OCI-LY7 (cell line): Measurements from ENCODE around the gene CRIM1. TPM values are rescaled to one million over a fixed set of nuclear protein-coding genes. Genes with fewer than 3 reads are reported as not detected.

Experiments used
- BruUV-seq: library from RNA; stranded (reverse); fragments of 400-500 nt; replicated peaks from 2 replicates; lab custom pipeline; 2021; lab: Mats Ljungman, UMichigan
- CTCF ChIA-PET: fragments of 300-600 bp; sonication (Branson Sonifier 250); formaldehyde crosslinking; loops from one replicate; lab custom pipeline; 2022; ENCODE audit warnings: antibody characterized with exemption; ENCODE audit not compliant: unreplicated experiment; lab: Charles Lee
- POLR2A ChIA-PET: fragments of 300-600 bp; sonication (Branson Sonifier 250); formaldehyde crosslinking; loops from one replicate; lab custom pipeline; 2022; ENCODE audit warnings: antibody characterized with exemption; lab: Charles Lee
- DNase-seq: peaks from one replicate; pipeline ENCODE4 v3.0.0-alpha.2; 2015; ENCODE audit warnings: low spot score
- H2AFZ ChIP-seq: fragments of 200-600 bp; sonication (generic), shearing (Covaris generic); 2 replicates; pipeline ENCODE4 v1.6.1; 2014; ENCODE audit warnings: mild to moderate bottlenecking, antibody characterized with exemption, low read length, moderate library complexity
- H3K27ac ChIP-seq: fragments of 200-600 bp; sonication (generic); 2 replicates; pipeline ENCODE4 v1.5.1; 2014; ENCODE audit warnings: mixed run types, low read depth, mild to moderate bottlenecking, moderate library complexity, low read length, inconsistent platforms; ENCODE audit not compliant: poor library complexity, severe bottlenecking
- H3K36me3 ChIP-seq: fragments of 200-600 bp; sonication (generic); 2 replicates; pipeline ENCODE4 v1.6.1; 2014; ENCODE audit warnings: mild to moderate bottlenecking, antibody characterized with exemption, low read length, moderate library complexity, mixed read lengths; ENCODE audit not compliant: insufficient read depth
- H3K4me1 ChIP-seq: fragments of 200-600 bp; sonication (generic); 2 replicates; pipeline ENCODE4 v1.5.1; 2014; ENCODE audit warnings: mild to moderate bottlenecking, low read length; ENCODE audit not compliant: insufficient read depth, poor library complexity, severe bottlenecking
- H3K4me2 ChIP-seq: fragments of 200-600 bp; sonication (generic); 2 replicates; pipeline ENCODE4 v1.6.1; 2014; ENCODE audit warnings: mild to moderate bottlenecking, low read length
- H3K4me3 ChIP-seq: fragments of 200-600 bp; sonication (generic); 2 replicates; pipeline ENCODE4 v1.5.1; 2014; ENCODE audit warnings: mild to moderate bottlenecking, low read depth, low read length; ENCODE audit not compliant: poor library complexity, severe bottlenecking
- H3K79me2 ChIP-seq: fragments of 200-600 bp; sonication (generic); 2 replicates; pipeline ENCODE4 v1.6.1; 2016; ENCODE audit warnings: low read depth, mild to moderate bottlenecking, low read length, moderate library complexity, mixed read lengths; ENCODE audit not compliant: insufficient read depth
- H3K9me2 ChIP-seq: fragments of 200-600 bp; sonication (generic); 2 replicates; pipeline ENCODE4 v1.6.1; 2016; ENCODE audit warnings: mild to moderate bottlenecking, low read length, mixed read lengths; ENCODE audit not compliant: insufficient read depth
- H3K9me3 ChIP-seq: fragments of 200-600 bp; sonication (generic); 2 replicates; pipeline ENCODE4 v1.6.1; 2014; ENCODE audit warnings: mild to moderate bottlenecking, mixed run types, low read length, mixed read lengths
- H4K20me1 ChIP-seq: fragments of 200-600 bp; sonication (generic); 2 replicates; pipeline ENCODE4 v1.6.1; 2014; ENCODE audit warnings: mild to moderate bottlenecking, antibody characterized with exemption, low read length, moderate library complexity, mixed read lengths; ENCODE audit not compliant: insufficient read depth
- CTCF ChIP-seq: fragments of 200-600 bp; sonication (generic); conservative IDR thresholded peaks from 2 replicates; pipeline ENCODE4 v1.5.1; 2014; ENCODE audit warnings: mild to moderate bottlenecking, antibody characterized with exemption, low read length, moderate library complexity, mixed read lengths
- EZH2phosphoT487 ChIP-seq: fragments of 200-600 bp; sonication (generic); IDR thresholded peaks from 2 replicates; pipeline ENCODE4 v1.6.1; 2018; ENCODE audit warnings: low read depth, borderline replicate concordance, mild to moderate bottlenecking, mixed run types, antibody characterized with exemption, low read length, moderate library complexity, mixed read lengths
- intact Hi-C: fragments of 100-400 bp; cut with micrococcal nuclease; formaldehyde crosslinking; loops from one replicate; pipeline ENCODE4 v1.10.0; 2022; ENCODE audit not compliant: unreplicated experiment
- total RNA-seq, 2 experiments: library from RNA; depleted of rRNA in 1 of 2; stranded (reverse); fragments of >200 nt in 1 of 2; shearing (Covaris generic) in 1 of 2; gene quantifications; 2 replicates each; pipeline ENCODE4 v1.2.3, GENCODE V29; 2014 to 2022

The CRIM1 gene
- total RNA-seq, 2 experiments from 2014 or later, result 37.0 to 47.4 TPM

GRCh38 chr2:36380624-36381481 lies 25.3 kb downstream of the CRIM1 start:
- Histone ChIP-seq H3K4me2 (no peak overlapping the region), H3K4me3 (no peak overlapping the region), H3K4me1 (peaks cover 9% of the 10 kb centered on the region), H3K36me3 (no peaks in the 10 kb centered on the region), H4K20me1 (peaks cover 9% of the 10 kb centered on the region; the same call in 1 of the 2 replicates), H3K9me2 (no peaks in the 10 kb centered on the region), H2AFZ (no peak overlapping the region), H3K79me2 (0 out of 2 replicates have a peak, but pooled peaks cover 5% of the 10 kb centered on the region), H3K9me3 (no peaks in the 10 kb centered on the region), H3K27ac (no peak overlapping the region)
- no peak for DNase-seq
- intact Hi-C loops, result no loop called here
- BruUV-seq, result no TSS peak
- ChIA-PET POLR2A (no interaction called here), CTCF (no interaction called here)
- TF ChIP-seq CTCF, result no peak
- TF ChIP-seq EZH2phosphoT487, result no peak

GRCh38 chr2:36381993-36382392 lies 26.4 kb downstream of the CRIM1 start:
- Histone ChIP-seq H3K9me2 (no peaks in the 10 kb centered on the region), H3K79me2 (no peaks in the 10 kb centered on the region), H3K4me2 (no peak overlapping the region), H3K9me3 (no peaks in the 10 kb centered on the region), H3K4me3 (no peak overlapping the region), H3K27ac (no peak overlapping the region), H2AFZ (no peak overlapping the region), H3K4me1 (peaks cover 7% of the 10 kb centered on the region), H3K36me3 (no peaks in the 10 kb centered on the region), H4K20me1 (peaks cover 12% of the 10 kb centered on the region; the same call in 1 of the 2 replicates)
- intact Hi-C loops, result no loop called here
- BruUV-seq, result no TSS peak
- DNase-seq, result no peak
- POLR2A ChIA-PET, result no interaction called here
- no peak for TF ChIP-seq EZH2phosphoT487
- no peak for TF ChIP-seq CTCF
- CTCF ChIA-PET, result no interaction called here

GRCh38 chr2:36382472-36382871 lies 26.9 kb downstream of the CRIM1 start:
- H3K9me2 ChIP-seq, result no peaks in the 10 kb centered on the region
- POLR2A ChIA-PET, result no interaction called here
- peaks cover 4% of the 10 kb centered on the region for H3K4me1 ChIP-seq
- no peaks in the 10 kb centered on the region for H3K9me3 ChIP-seq
- H4K20me1 ChIP-seq, result peaks cover 8% of the 10 kb centered on the region; the same call in 1 of the 2 replicates
- TF ChIP-seq EZH2phosphoT487 (no peak), CTCF (no peak)
- H3K27ac ChIP-seq, result no peak overlapping the region
- no peak for DNase-seq
- H3K79me2 ChIP-seq, result no peaks in the 10 kb centered on the region
- no peak overlapping the region for H2AFZ ChIP-seq
- BruUV-seq, result no TSS peak
- H3K4me2 ChIP-seq, result no peak overlapping the region
- no peak overlapping the region for H3K4me3 ChIP-seq
- intact Hi-C loops, result no loop called here
- no peaks in the 10 kb centered on the region for H3K36me3 ChIP-seq
- CTCF ChIA-PET, result no interaction called here
